HG03342 (cell line): ENCODE data around the gene HCN4.

Source experiments
- ATAC-seq: cut with Tn5 transposase; IDR thresholded peaks from one replicate; pipeline ENCODE4 v1.9.1; 2021; ENCODE audit warnings: mild to moderate bottlenecking, moderate library complexity; ENCODE audit not compliant: unreplicated experiment

Gene HCN4

GRCh38 chr15:73328149-73328820, 40.5 kb downstream of the HCN4 start:
- ATAC-seq, result no peak

GRCh38 chr15:73326157-73326556, 42.6 kb downstream of the HCN4 start:
- ATAC-seq, result no peak

- ATAC-seq, result no peak
Observed at GRCh38 chr15:73325191-73325861, 43.4 kb downstream of the HCN4 start.

- ATAC-seq, result no peak
Observed at GRCh38 chr15:73324496-73325170, 44.1 kb downstream of the HCN4 start.

- no peak for ATAC-seq
Observed at GRCh38 chr15:73323956-73324355, 44.8 kb downstream of the HCN4 start.

- no peak for ATAC-seq
Observed at GRCh38 chr15:73323374-73323955, 45.3 kb downstream of the HCN4 start.

GRCh38 chr15:73322665-73323373, 45.9 kb downstream of the HCN4 start:
- ATAC-seq, result no peak

GRCh38 chr15:73321496-73322450, 47.0 kb downstream of the HCN4 start:
- no peak for ATAC-seq

GRCh38 chr15:73320619-73321180, 48.1 kb downstream of the HCN4 start:
- no peak for ATAC-seq

GRCh38 chr15:73319460-73320245, 49.1 kb downstream of the HCN4 start:
- no peak for ATAC-seq

- no peak for ATAC-seq
Observed at GRCh38 chr15:73318463-73319351, 50.1 kb downstream of the HCN4 start.

- no peak for ATAC-seq
Observed at GRCh38 chr15:73317651-73318462, 50.9 kb downstream of the HCN4 start.

GRCh38 chr15:73313861-73314260, 54.9 kb downstream of the HCN4 start:
- ATAC-seq, result no peak

GRCh38 chr15:73308305-73308704, 60.5 kb downstream of the HCN4 start:
- ATAC-seq, result no peak

GRCh38 chr15:73305331-73306211, 63.2 kb downstream of the HCN4 start:
- ATAC-seq, result no peak

GRCh38 chr15:73303636-73304035, 65.1 kb downstream of the HCN4 start:
- ATAC-seq, result no peak
